Activated CD8-positive, alpha-beta T cell treated with anti-CD3 and anti-CD28 coated beads, Interleukin-2, amount 10 ng/mL, durations not matched to agents 7 days and 5 days (primary cell): Measurements from ENCODE around the gene RAB17. TPM values are rescaled to one million over a fixed set of nuclear protein-coding genes. Genes with fewer than 3 reads are reported as not detected.

Experiments
- ATAC-seq: fragments of 150-1000 bp; cut with Tn5 transposase; one replicate; pipeline ENCODE4 v1.10.0; 2021; ENCODE audit warnings: moderate library complexity
- CTCF ChIA-PET: fragments of 350-600 bp; sonication (Branson Sonifier 250); formaldehyde crosslinking; loops from one replicate; lab custom pipeline; 2021; ENCODE audit warnings: antibody characterized with exemption; lab: Charles Lee
- POLR2A ChIA-PET: fragments of 350-600 bp; sonication (Branson Sonifier 250); formaldehyde crosslinking; loops from one replicate; lab custom pipeline; 2021; ENCODE audit warnings: antibody characterized with exemption; lab: Charles Lee
- DNase-seq: peaks from one replicate; pipeline ENCODE4 v3.0.0-alpha.2; 2020
- H3K27ac Mint-ChIP-seq: one replicate; pipeline ENCODE4 v1.8.0; 2021; ENCODE audit warnings: mild to moderate bottlenecking, mixed read lengths
- H3K27me3 Mint-ChIP-seq: one replicate; pipeline ENCODE4 v1.8.0; 2021; ENCODE audit warnings: low read depth, mixed read lengths
- H3K36me3 Mint-ChIP-seq: one replicate; pipeline ENCODE4 v1.8.0; 2021; ENCODE audit warnings: low read depth, mixed read lengths
- H3K4me1 Mint-ChIP-seq: one replicate; pipeline ENCODE4 v1.8.0; 2021; ENCODE audit warnings: low read depth, mixed read lengths
- H3K4me3 Mint-ChIP-seq: one replicate; pipeline ENCODE4 v1.8.0; 2021; ENCODE audit warnings: mild to moderate bottlenecking, mixed read lengths
- H3K9me3 Mint-ChIP-seq: one replicate; pipeline ENCODE4 v1.8.0; 2022; ENCODE audit warnings: mixed read lengths; ENCODE audit not compliant: insufficient read depth
- total RNA-seq, 2 experiments: library from RNA; stranded (reverse); gene quantifications; one replicate each; pipeline ENCODE4 v1.2.3, GENCODE V29; 2021

Gene RAB17
- total RNA-seq, 2 experiments from 2014 or later, result 0.16 to 0.61 TPM

DNA sequence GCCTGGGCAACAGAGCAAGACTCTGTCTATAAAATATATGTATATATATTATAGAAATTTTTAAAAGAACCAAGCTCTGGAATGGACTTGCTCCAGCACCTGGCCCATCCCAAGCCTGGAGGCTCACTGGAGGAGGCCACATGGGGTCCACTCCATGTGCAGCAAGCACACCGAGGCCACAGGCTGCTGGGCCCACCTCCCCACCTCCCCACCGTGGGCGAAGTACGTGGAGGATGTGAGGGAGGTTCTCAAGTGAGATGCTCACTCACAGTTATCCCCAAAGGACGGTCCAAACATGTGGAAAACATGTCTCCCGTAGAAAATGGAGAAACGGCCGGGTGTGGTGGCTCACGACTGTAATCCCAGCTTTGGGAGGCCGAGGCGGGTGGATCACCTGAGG, 13.9 kb upstream of the RAB17 start:
- DNase-seq (no peak), ATAC-seq (no peak)
- Mint-ChIP-seq H3K27me3 (peaks cover 7% of the 10 kb centered on the region), H3K4me3 (no peak overlapping the region), H3K4me1 (peaks cover 21% of the 10 kb centered on the region), H3K27ac (no peak overlapping the region), H3K9me3 (no peaks in the 10 kb centered on the region), H3K36me3 (no peaks in the 10 kb centered on the region)
- ChIA-PET POLR2A (interaction anchor here (0.6 to 1.8 kb wide), 8 partner anchors 10 to 152 kb away, joined by 3 to 6 read pairs (median 4); no protein-coding TSS in a partner anchor), CTCF (interaction anchor here (1.0 to 2.7 kb wide), 3 partner anchors 23 to 141 kb away, joined by 4 to 13 read pairs (median 5); no protein-coding TSS in a partner anchor)

DNA sequence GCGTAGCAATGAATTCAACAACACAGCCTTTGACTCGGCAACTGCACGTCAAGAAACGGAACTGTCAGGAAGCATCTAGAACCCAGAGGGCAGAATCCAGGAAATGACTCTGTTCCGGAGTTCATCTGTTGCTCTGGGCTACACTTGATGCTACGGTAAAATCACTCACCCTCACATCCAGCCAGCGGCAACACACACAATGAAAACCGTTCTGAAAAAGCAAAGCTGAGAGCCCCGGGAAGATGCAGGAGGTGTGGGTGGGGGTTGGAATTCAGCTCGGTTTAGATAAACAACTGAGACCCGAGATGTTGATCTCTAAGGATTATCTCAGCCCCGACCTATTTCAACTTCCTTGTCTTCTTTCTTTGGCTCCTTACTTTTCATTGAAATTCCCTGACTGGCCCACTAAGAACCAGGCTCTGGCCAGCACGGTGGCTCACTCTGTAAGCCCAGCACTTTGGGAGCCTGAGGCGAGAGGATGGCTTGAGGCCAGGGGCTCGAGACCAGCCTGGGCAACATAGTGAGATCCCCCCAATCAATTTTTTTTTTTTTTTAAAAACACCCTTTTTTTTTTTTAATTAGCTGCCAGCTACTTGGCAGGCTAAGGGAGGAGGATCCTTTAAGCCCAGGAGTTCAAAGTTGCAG, 13.3 kb upstream of the RAB17 start:
- no peaks in the 10 kb centered on the region for H3K36me3 Mint-ChIP-seq
- ChIA-PET CTCF (interaction anchor here (1.0 to 2.7 kb wide), 5 partner anchors 9 to 141 kb away, joined by 4 to 13 read pairs (median 5); no protein-coding TSS in a partner anchor), POLR2A (interaction anchor here (0.6 to 1.8 kb wide), 8 partner anchors 10 to 153 kb away, joined by 3 to 6 read pairs (median 4); no protein-coding TSS in a partner anchor)
- peak; percentile 98 for ATAC-seq
- H3K4me3 Mint-ChIP-seq, result peak overlapping the region; percentile 47
- H3K9me3 Mint-ChIP-seq, result no peaks in the 10 kb centered on the region
- peak; percentile 77 for DNase-seq
- peak overlapping the region; percentile 87 for H3K27ac Mint-ChIP-seq
- H3K4me1 Mint-ChIP-seq, result peaks cover 21% of the 10 kb centered on the region
- peaks cover 7% of the 10 kb centered on the region for H3K27me3 Mint-ChIP-seq

GRCh38 chr2:237603049-237603717, 12.6 kb upstream of the RAB17 start:
- H3K4me1 Mint-ChIP-seq, result peaks cover 24% of the 10 kb centered on the region
- CTCF ChIA-PET, result interaction anchor here (1.0 to 2.7 kb wide), 7 partner anchors 10 to 182 kb away, joined by 4 to 13 read pairs (median 5); no protein-coding TSS in a partner anchor
- no peaks in the 10 kb centered on the region for H3K9me3 Mint-ChIP-seq
- peaks cover 4% of the 10 kb centered on the region for H3K27me3 Mint-ChIP-seq
- no peaks in the 10 kb centered on the region for H3K36me3 Mint-ChIP-seq
- ATAC-seq (no peak), DNase-seq (no peak)
- POLR2A ChIA-PET, result interaction anchor here (0.9 to 1.7 kb wide), 5 partner anchors 13 to 89 kb away, joined by 3 to 6 read pairs (median 3); no protein-coding TSS in a partner anchor
- peak overlapping the region; percentile 87 for H3K27ac Mint-ChIP-seq
- peak overlapping the region; percentile 47 for H3K4me3 Mint-ChIP-seq

- no peak overlapping the region for H3K4me3 Mint-ChIP-seq
- POLR2A ChIA-PET, result no interaction called here
- H3K27ac Mint-ChIP-seq, result peak overlapping the region; percentile 39
- ATAC-seq, result no peak
- CTCF ChIA-PET, result interaction anchor here (1.4 to 2.7 kb wide), 6 partner anchors 11 to 181 kb away, joined by 3 to 13 read pairs (median 6); no protein-coding TSS in a partner anchor
- no peaks in the 10 kb centered on the region for H3K9me3 Mint-ChIP-seq
- H3K4me1 Mint-ChIP-seq, result peaks cover 29% of the 10 kb centered on the region
- DNase-seq, result no peak
- no peaks in the 10 kb centered on the region for H3K36me3 Mint-ChIP-seq
- H3K27me3 Mint-ChIP-seq, result no peaks in the 10 kb centered on the region
Measured at GRCh38 chr2:237602409-237602808, 11.9 kb upstream of the RAB17 start.

DNA sequence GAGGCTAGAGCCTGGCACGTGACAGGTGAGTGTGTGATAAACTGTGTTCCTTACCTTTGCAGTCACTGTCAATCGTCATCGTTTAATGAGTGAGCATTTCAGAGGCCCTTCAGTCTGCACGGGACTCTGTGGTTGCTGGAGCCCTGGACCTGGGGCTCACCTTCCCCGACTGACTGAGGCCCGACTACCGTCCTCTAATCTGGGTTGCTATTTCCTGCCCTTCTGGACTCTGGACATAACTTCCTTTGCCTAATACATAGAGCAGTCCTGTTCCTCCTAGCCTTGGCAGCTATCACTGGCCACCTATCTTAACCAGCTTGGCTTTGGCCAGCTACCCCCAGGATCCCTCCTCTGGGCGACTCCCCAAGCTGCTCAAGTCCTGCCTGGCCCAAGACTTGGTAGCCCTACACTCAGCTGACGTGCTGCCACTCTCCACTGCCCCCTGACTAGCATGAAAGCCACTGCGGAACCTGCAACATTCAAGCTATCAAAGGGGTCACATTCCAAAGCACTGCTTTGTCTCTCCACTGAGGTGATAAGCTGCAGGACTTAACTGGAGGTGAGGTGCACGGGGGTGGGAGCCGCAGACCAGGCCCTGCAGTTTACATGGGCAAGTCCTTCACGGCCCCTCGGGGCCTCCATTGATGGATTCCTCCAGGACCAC, 11.1 kb upstream of the RAB17 start:
- no peak overlapping the region for H3K27ac Mint-ChIP-seq
- H3K27me3 Mint-ChIP-seq, result no peaks in the 10 kb centered on the region
- peaks cover 29% of the 10 kb centered on the region for H3K4me1 Mint-ChIP-seq
- POLR2A ChIA-PET, result no interaction called here
- DNase-seq (no peak), ATAC-seq (no peak)
- CTCF ChIA-PET, result interaction anchor here (1.4 to 2.0 kb wide), 7 partner anchors 12 to 180 kb away, joined by 3 to 8 read pairs (median 5); no protein-coding TSS in a partner anchor
- H3K4me3 Mint-ChIP-seq, result no peak overlapping the region
- no peaks in the 10 kb centered on the region for H3K9me3 Mint-ChIP-seq
- H3K36me3 Mint-ChIP-seq, result no peaks in the 10 kb centered on the region

DNA sequence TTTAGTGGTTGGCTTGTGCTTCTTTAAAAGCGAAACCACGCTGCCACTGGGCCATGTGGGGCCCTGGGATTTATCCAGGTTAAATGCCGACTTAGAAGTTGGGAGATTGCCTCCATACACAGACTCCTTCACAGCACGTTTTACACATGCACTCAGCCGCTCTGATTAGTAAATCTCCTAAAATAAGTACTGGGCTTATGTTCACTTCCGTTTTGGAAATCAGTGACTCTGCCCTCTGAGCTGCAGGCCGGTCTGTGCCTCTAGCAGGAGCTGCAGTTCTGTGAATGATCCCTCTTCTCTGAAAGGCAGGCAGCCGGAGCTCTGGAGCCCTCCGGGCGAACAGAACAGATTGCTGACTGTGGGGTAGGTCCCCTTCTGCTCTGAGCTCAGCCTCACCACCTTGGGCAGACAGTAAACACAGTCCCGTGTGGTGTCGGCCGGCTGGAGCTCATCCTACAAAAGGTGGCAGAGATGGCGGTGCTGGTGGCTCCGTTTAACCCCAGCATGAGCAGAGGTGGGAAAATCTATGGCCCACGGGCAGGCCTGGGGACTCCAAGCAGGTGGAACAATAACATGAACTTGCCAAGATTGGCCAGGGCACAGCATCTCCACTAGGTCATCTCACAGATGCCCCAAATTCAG, 9.8 kb upstream of the RAB17 start:
- no peaks in the 10 kb centered on the region for H3K27me3 Mint-ChIP-seq
- CTCF ChIA-PET, result interaction anchor here (1.0 to 1.7 kb wide), 3 partner anchors 28 to 69 kb away, joined by 3 to 5 read pairs (median 3); no protein-coding TSS in a partner anchor
- no peak for DNase-seq
- no peak for ATAC-seq
- POLR2A ChIA-PET, result interaction anchor here (1.9 kb wide), 1 partner anchor 93 kb away, joined by 4 read pairs; no protein-coding TSS in a partner anchor
- no peak overlapping the region for H3K27ac Mint-ChIP-seq
- H3K9me3 Mint-ChIP-seq, result no peaks in the 10 kb centered on the region
- no peak overlapping the region for H3K4me3 Mint-ChIP-seq
- peaks cover 31% of the 10 kb centered on the region for H3K4me1 Mint-ChIP-seq
- no peaks in the 10 kb centered on the region for H3K36me3 Mint-ChIP-seq

- Mint-ChIP-seq H3K36me3 (no peaks in the 10 kb centered on the region), H3K4me3 (no peak overlapping the region), H3K27me3 (no peaks in the 10 kb centered on the region), H3K4me1 (peaks cover 28% of the 10 kb centered on the region), H3K27ac (no peak overlapping the region), H3K9me3 (no peaks in the 10 kb centered on the region)
- CTCF ChIA-PET, result interaction anchor here (1.0 kb wide), 2 partner anchors 27 to 70 kb away, joined by 3 read pairs; no protein-coding TSS in a partner anchor
- no peak for ATAC-seq
- DNase-seq, result no peak
- POLR2A ChIA-PET, result interaction anchor here (1.9 kb wide), 1 partner anchor 93 kb away, joined by 4 read pairs; no protein-coding TSS in a partner anchor
Measured at GRCh38 chr2:237599465-237600110, 9.1 kb upstream of the RAB17 start.

- ATAC-seq, result no peak
- Mint-ChIP-seq H3K4me3 (no peak overlapping the region), H3K27me3 (no peaks in the 10 kb centered on the region), H3K27ac (peak overlapping the region; percentile 73), H3K9me3 (no peaks in the 10 kb centered on the region), H3K4me1 (peaks cover 23% of the 10 kb centered on the region), H3K36me3 (no peaks in the 10 kb centered on the region)
- DNase-seq, result no peak
- ChIA-PET POLR2A (no interaction called here), CTCF (interaction anchor here (1.0 kb wide), 1 partner anchor 26 kb away, joined by 3 read pairs; no protein-coding TSS in a partner anchor)
Measured at GRCh38 chr2:237598468-237599208, 8.1 kb upstream of the RAB17 start.

DNA sequence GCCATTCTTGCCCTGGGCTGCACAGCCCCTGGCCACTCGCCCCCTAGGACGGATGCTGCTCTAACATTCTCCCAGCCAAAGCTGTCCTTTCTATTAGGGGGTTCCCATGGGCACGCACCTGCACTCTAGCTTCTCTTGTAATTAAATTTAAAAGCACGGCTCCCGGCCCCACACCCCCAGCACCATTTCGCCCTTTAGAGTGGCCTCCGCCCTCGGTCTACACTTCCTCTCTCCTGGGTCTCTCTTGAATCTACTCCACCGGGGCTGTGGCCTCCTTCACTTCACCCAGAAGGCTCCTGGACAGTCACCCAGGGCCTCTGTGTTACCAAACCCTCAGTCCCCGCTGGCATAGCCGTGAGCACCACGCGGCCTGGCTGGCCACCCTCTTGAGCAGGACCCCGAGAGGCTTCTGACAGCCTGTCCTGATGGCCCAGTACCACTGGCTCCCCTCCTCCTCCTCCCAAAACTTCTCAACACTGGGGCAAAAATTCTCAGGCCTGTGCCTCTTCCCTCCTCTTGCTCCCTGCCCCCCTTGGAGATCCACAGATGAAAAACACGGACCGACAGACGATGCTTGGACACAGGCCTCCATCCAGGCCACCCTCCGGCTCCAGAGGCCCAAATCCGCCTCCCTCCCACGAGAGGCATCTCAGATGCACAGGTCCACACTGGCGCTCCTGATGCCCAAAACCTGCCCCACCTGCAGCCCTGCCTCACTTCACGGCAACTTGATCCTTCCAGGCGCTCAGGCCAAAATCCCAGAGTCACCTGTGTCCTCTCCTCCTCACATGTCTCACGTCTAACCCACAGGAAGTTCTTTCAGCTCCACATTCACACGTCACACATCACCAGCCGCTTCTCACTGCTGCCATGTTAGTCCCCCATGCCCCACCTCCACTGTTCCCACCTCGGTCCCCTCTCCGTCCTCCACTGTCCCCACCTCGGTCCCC, 6.9 kb upstream of the RAB17 start:
- CTCF ChIA-PET, result no interaction called here
- Mint-ChIP-seq H3K27me3 (no peaks in the 10 kb centered on the region), H3K4me3 (no peak overlapping the region), H3K9me3 (no peaks in the 10 kb centered on the region), H3K27ac (no peak overlapping the region), H3K4me1 (peaks cover 11% of the 10 kb centered on the region), H3K36me3 (no peaks in the 10 kb centered on the region)
- POLR2A ChIA-PET, result no interaction called here
- no peak for ATAC-seq
- no peak for DNase-seq
